HepG2 (cell line): ENCODE results near the gene RHOT2. TPM values are rescaled to one million over a fixed set of nuclear protein-coding genes. Genes with fewer than 3 reads are reported as not detected.

Experiments
- CC2D1A ChIP-seq: sonication (generic); formaldehyde crosslinking; IDR thresholded peaks from 2 replicates; pipeline ENCODE4 v1.8.1; 2023; ENCODE audit warnings: mild to moderate bottlenecking, missing genetic modification reagents
- CEBPB ChIP-seq: IDR thresholded peaks from 2 replicates; pipeline ENCODE4 v1.6.1; 2011; ENCODE audit warnings: low read depth, low read length, improper control_type of control experiment, borderline replicate concordance
- CHD2 ChIP-seq: IDR thresholded peaks from 2 replicates; pipeline ENCODE4 v1.6.1; 2011; ENCODE audit warnings: low read depth, low read length, improper control_type of control experiment
- DPF2 ChIP-seq: sonication (generic); formaldehyde crosslinking; IDR thresholded peaks from 2 replicates; pipeline ENCODE4 v1.4.0; 2020; ENCODE audit warnings: mild to moderate bottlenecking, low read depth, missing genetic modification reagents, borderline replicate concordance
- EED ChIP-seq: sonication (generic); formaldehyde crosslinking; IDR thresholded peaks from 2 replicates; pipeline ENCODE4 v1.5.0; 2020; ENCODE audit warnings: mild to moderate bottlenecking, missing genetic modification reagents
- ETV5 ChIP-seq: IDR thresholded peaks from 2 replicates; pipeline ENCODE4 v1.6.1; 2018; ENCODE audit warnings: missing biosample characterization, missing genetic modification reagents, inconsistent platforms, borderline replicate concordance
- GMEB1 ChIP-seq: sonication (generic); formaldehyde crosslinking; IDR thresholded peaks from 2 replicates; pipeline ENCODE4 v1.5.1; 2020; ENCODE audit warnings: missing genetic modification reagents, mild to moderate bottlenecking, borderline replicate concordance
- KAT7 ChIP-seq: IDR thresholded peaks from 2 replicates; pipeline ENCODE4 v1.6.1; 2018; ENCODE audit warnings: borderline replicate concordance, missing compliant biosample characterization
- NR2C2 ChIP-seq: sonication (generic); formaldehyde crosslinking; IDR thresholded peaks from 2 replicates; pipeline ENCODE4 v1.4.0; 2020; ENCODE audit warnings: missing genetic modification reagents, mild to moderate bottlenecking, moderate library complexity, borderline replicate concordance
- PHF8 ChIP-seq: sonication (generic); formaldehyde crosslinking; IDR thresholded peaks from 2 replicates; pipeline ENCODE4 v1.5.0; 2020; ENCODE audit warnings: missing genetic modification reagents
- POLR2AphosphoS2 ChIP-seq: IDR thresholded peaks from 2 replicates; pipeline ENCODE4 v1.6.1; 2011; ENCODE audit warnings: low read depth, low read length, improper control_type of control experiment
- PTBP1 ChIP-seq: fragments of 200-400 bp; formaldehyde crosslinking; IDR thresholded peaks from 2 replicates; pipeline ENCODE4 v1.6.1; 2018; ENCODE audit warnings: low read length, low read depth; ENCODE audit not compliant: poor library complexity, severe bottlenecking
- RFXANK ChIP-seq: IDR thresholded peaks from 2 replicates; pipeline ENCODE4 v1.6.1; 2016
- SP1 ChIP-seq, 2 experiments: fragments of 450-650 bp in 1 of 2; sonication (generic) in 1 of 2; formaldehyde crosslinking in 1 of 2; IDR thresholded peaks; 2 replicates each; pipeline versions ENCODE4 v1.4.0 to v1.6.1; 2016 to 2020; ENCODE audit warnings: missing genetic modification reagents in 1 of 2
- SRSF1 ChIP-seq: fragments of 200-400 bp; formaldehyde crosslinking; optimal IDR thresholded peaks from 2 replicates; pipeline ENCODE3; 2017; ENCODE audit warnings: mild to moderate bottlenecking, low read depth, low read length, moderate library complexity
- TARDBP ChIP-seq: sonication (generic); formaldehyde crosslinking; IDR thresholded peaks from 2 replicates; pipeline ENCODE4 v1.8.0; 2022; ENCODE audit warnings: mild to moderate bottlenecking, missing genetic modification reagents
- THRA ChIP-seq: sonication (generic); formaldehyde crosslinking; IDR thresholded peaks from 2 replicates; pipeline ENCODE4 v1.4.0; 2020; ENCODE audit warnings: missing genetic modification reagents, borderline replicate concordance
- ZBTB21 ChIP-seq: sonication (generic); formaldehyde crosslinking; IDR thresholded peaks from 2 replicates; pipeline ENCODE4 v1.4.0; 2020; ENCODE audit warnings: missing genetic modification reagents
- ZFP36L1 ChIP-seq: sonication (generic); formaldehyde crosslinking; IDR thresholded peaks from 2 replicates; pipeline ENCODE4 v1.8.0; 2022; ENCODE audit warnings: mild to moderate bottlenecking, missing genetic modification reagents, moderate library complexity
- ZNF281 ChIP-seq: sonication (generic); formaldehyde crosslinking; IDR thresholded peaks from 2 replicates; pipeline ENCODE4 v1.4.0; 2020; ENCODE audit warnings: missing genetic modification reagents, borderline replicate concordance
- ZNF501 ChIP-seq: sonication (generic); formaldehyde crosslinking; IDR thresholded peaks from 2 replicates; pipeline ENCODE4 v1.5.1; 2020; ENCODE audit warnings: mild to moderate bottlenecking, moderate library complexity, missing genetic modification reagents
- ZNF598 ChIP-seq: sonication (generic); formaldehyde crosslinking; IDR thresholded peaks from 2 replicates; pipeline ENCODE4 v1.5.1; 2020; ENCODE audit warnings: mild to moderate bottlenecking, missing genetic modification reagents, borderline replicate concordance
- ZSCAN22 ChIP-seq: sonication (generic); formaldehyde crosslinking; IDR thresholded peaks from 2 replicates; pipeline ENCODE4 v1.4.0; 2020; ENCODE audit warnings: mild to moderate bottlenecking, missing genetic modification reagents
- polyA plus RNA-seq, 8 experiments: library from polyadenylated mRNA; depleted of rRNA in 3 of 8; stranded (reverse) in 7 of 8; unstranded in 1 of 8; fragments of >200 nt; fragmentation: Illumina TruSeq in 4 of 8; extraction: Trizol in 4 of 8; gene quantifications; 2 replicates each; pipeline versions ENCODE4 v1.2.1 to v1.2.3, GENCODE V29; 2011 to 2016; ENCODE audit warnings: low read depth in 4 of 8, missing spikeins in 1 of 8, mixed read lengths in 1 of 8; ENCODE audit not compliant: insufficient read depth in 1 of 8
- total RNA-seq, 5 experiments: library from RNA; depleted of rRNA; stranded (reverse); fragments of >200 nt; fragmentation: Illumina TruSeq; extraction: Trizol; gene quantifications; 2 replicates each; pipeline ENCODE4 v1.2.3, GENCODE V29; 2016; ENCODE audit warnings: low read depth in 1 of 5

RHOT2 gene
- total and polyA plus RNA-seq, 2 of the 13 experiments (the other 11 are each of a cell fraction or from before 2014, with no cell fraction given): 63.6 to 76.9 TPM

- TF ChIP-seq CHD2: no peak
- TF ChIP-seq THRA (CRISPR knock-in tag): 0 out of 2 replicates have a peak, but pooled peaks have one; percentile 5
- 0 out of 2 replicates have a peak, but pooled peaks have one; percentile 20 for TF ChIP-seq ZNF598 (CRISPR knock-in tag)
- 0 out of 2 replicates have a peak, but pooled peaks have one; percentile 29 for TF ChIP-seq NR2C2 (CRISPR knock-in tag)
- TF ChIP-seq PHF8: peak; percentile 50
- TF ChIP-seq ZSCAN22 (CRISPR knock-in tag): no peak
- no peak for TF ChIP-seq CEBPB
- TF ChIP-seq RFXANK (CRISPR knock-in tag): no peak
- TF ChIP-seq SRSF1: peak; percentile 15
- no peak; the same call in 1 of the 2 replicates for TF ChIP-seq GMEB1 (CRISPR knock-in tag)
- TF ChIP-seq DPF2: no peak
- TF ChIP-seq ZBTB21 (CRISPR knock-in tag): no peak
- TF ChIP-seq TARDBP: peak; percentile 66; the same call in 1 of the 2 replicates
- 0 out of 2 replicates have a peak, but pooled peaks have one; percentile 15 for TF ChIP-seq ZNF281
- no peak for TF ChIP-seq ZFP36L1 (CRISPR knock-in tag)
- 0 out of 2 replicates have a peak, but pooled peaks have one; percentile 44 for TF ChIP-seq KAT7
- TF ChIP-seq ZNF501 (CRISPR knock-in tag): peak; percentile 76
- no peak for TF ChIP-seq SP1 (IDR thresholded peaks at IDR 0.05)
- TF ChIP-seq SP1 (CRISPR knock-in tag; IDR thresholded peaks at IDR 0.05): peak; percentile 65
- TF ChIP-seq ETV5 (CRISPR knock-in tag): peak; percentile 76; the same call in 1 of the 2 replicates
- no peak for TF ChIP-seq POLR2AphosphoS2
- TF ChIP-seq CC2D1A: peak; percentile 22; the same call in 1 of the 2 replicates
- TF ChIP-seq PTBP1: peak; percentile 68
- no peak for TF ChIP-seq EED
Observed at GRCh38 chr16:678858-679813, 11.2 kb downstream of the RHOT2 start (continued).
